CD4-positive, alpha-beta memory T cell (primary cell): ENCODE data around the gene ZDHHC14. TPM values are rescaled to one million over a fixed set of nuclear protein-coding genes. Genes with fewer than 3 reads are reported as not detected.

Source experiments
- CTCF ChIA-PET: fragments of 350-600 bp; sonication (Branson Sonifier 250); formaldehyde crosslinking; loops from one replicate; lab custom pipeline; 2021; ENCODE audit warnings: inconsistent platforms; ENCODE audit not compliant: partially characterized antibody; lab: Charles Lee
- POLR2A ChIA-PET: fragments of 350-600 bp; sonication (Branson Sonifier 250); formaldehyde crosslinking; loops from one replicate; lab custom pipeline; 2021; ENCODE audit not compliant: partially characterized antibody; lab: Charles Lee
- DNase-seq, 5 donors: peaks; one replicate each; pipeline versions ENCODE4 v3.0.0 to v3.0.0-alpha.2; 2020 to 2022; ENCODE audit warnings: mixed read lengths in 1 of 5
- H3K27ac ChIP-seq: one replicate; pipeline ENCODE4 v1.7.0; 2013; ENCODE audit warnings: low read depth, low read length
- H3K27me3 ChIP-seq: 2 replicates; pipeline ENCODE4 v1.7.0; 2013; ENCODE audit warnings: mild to moderate bottlenecking, low read length, moderate library complexity; ENCODE audit not compliant: insufficient read depth
- H3K36me3 ChIP-seq: 2 replicates; pipeline ENCODE4 v1.7.0; 2013; ENCODE audit warnings: mild to moderate bottlenecking, low read length, moderate library complexity; ENCODE audit not compliant: insufficient read depth
- H3K4me1 ChIP-seq: 2 replicates; pipeline ENCODE4 v1.7.0; 2013; ENCODE audit warnings: mild to moderate bottlenecking, low read length, moderate library complexity; ENCODE audit not compliant: insufficient read depth
- H3K4me3 ChIP-seq, 2 donors: one replicate each; pipeline ENCODE4 v1.7.0; 2013; ENCODE audit warnings: low read length in 2 of 2, mild to moderate bottlenecking in 1 of 2
- H3K9me3 ChIP-seq, 2 donors: one replicate each; pipeline ENCODE4 v1.7.0; 2013; ENCODE audit warnings: low read length in 2 of 2, control low read depth in 1 of 2; ENCODE audit not compliant: control insufficient read depth in 1 of 2
- H3K27ac Mint-ChIP-seq, 7 donors: one replicate each; pipeline ENCODE4 v1.8.0; 2020 to 2021; ENCODE audit warnings: mixed read lengths in 7 of 7, mild to moderate bottlenecking in 6 of 7, inconsistent platforms in 3 of 7, moderate library complexity in 3 of 7
- H3K27me3 Mint-ChIP-seq, 2 donors: one replicate each; pipeline ENCODE4 v1.8.0; 2020 to 2021; ENCODE audit warnings: mixed read lengths in 2 of 2
- H3K36me3 Mint-ChIP-seq, 2 donors: one replicate each; pipeline ENCODE4 v1.8.0; 2020 to 2021; ENCODE audit warnings: mixed read lengths in 2 of 2, inconsistent platforms in 1 of 2, mild to moderate bottlenecking in 1 of 2
- H3K4me1 Mint-ChIP-seq, 4 donors: one replicate each; pipeline ENCODE4 v1.8.0; 2020 to 2021; ENCODE audit warnings: mixed read lengths in 4 of 4, mild to moderate bottlenecking in 1 of 4
- H3K4me3 Mint-ChIP-seq, 8 donors: one replicate each; pipeline ENCODE4 v1.8.0; 2020 to 2021; ENCODE audit warnings: mixed read lengths in 8 of 8, mild to moderate bottlenecking in 7 of 8, moderate library complexity in 6 of 8, inconsistent platforms in 3 of 8
- H3K9me3 Mint-ChIP-seq, 8 donors: one replicate each; pipeline ENCODE4 v1.8.0; 2020 to 2021; ENCODE audit warnings: mixed read lengths in 8 of 8, mild to moderate bottlenecking in 5 of 8, inconsistent platforms in 3 of 8, moderate library complexity in 1 of 8
- intact Hi-C: fragments of 100-400 bp; cut with micrococcal nuclease; formaldehyde crosslinking; loops from one replicate; pipeline ENCODE4 v1.15.1; 2023
- polyA plus RNA-seq, 2 donors: library from polyadenylated mRNA; unstranded; fragments of 300-500 nt; fragmentation: Illumina TruSeq; gene quantifications; one replicate each; pipeline ENCODE4 v1.2.3, GENCODE V29; 2021
- total RNA-seq, 2 experiments: library from RNA; stranded (reverse); gene quantifications; one replicate each; pipeline ENCODE4 v1.2.3, GENCODE V29; 2021

The ZDHHC14 gene
- total and polyA plus RNA-seq, 4 experiments from 2014 or later: 1.5 to 1.9 (median 1.7) TPM

- no peaks in the 10 kb centered on the region for H3K9me3 Mint-ChIP-seq
- Histone ChIP-seq H3K27me3 (no peaks in the 10 kb centered on the region), H3K27ac (no peak overlapping the region), H3K9me3 (no peaks in the 10 kb centered on the region), H3K4me1 (no peaks in the 10 kb centered on the region), H3K36me3 (no peaks in the 10 kb centered on the region), H3K4me3 (no peak overlapping the region)
- no peaks in the 10 kb centered on the region for H3K36me3 Mint-ChIP-seq
- no peaks in the 10 kb centered on the region for H3K4me1 Mint-ChIP-seq
- ChIA-PET POLR2A (no interaction called here), CTCF (no interaction called here)
- intact Hi-C loops: no loop called here
- no peak for DNase-seq
- H3K4me3 Mint-ChIP-seq: no peak overlapping the region
- H3K27ac Mint-ChIP-seq: no peak overlapping the region
- no peaks in the 10 kb centered on the region for H3K27me3 Mint-ChIP-seq
These were observed 329.6 kb downstream of the ZDHHC14 start for GRCh38 chr6:157710604-157711003.

- no peaks in the 10 kb centered on the region for H3K27me3 Mint-ChIP-seq
- Histone ChIP-seq H3K36me3 (no peaks in the 10 kb centered on the region), H3K4me1 (no peaks in the 10 kb centered on the region), H3K4me3 (no peak overlapping the region), H3K9me3 (no peaks in the 10 kb centered on the region), H3K27ac (no peak overlapping the region), H3K27me3 (no peaks in the 10 kb centered on the region)
- CTCF ChIA-PET: no interaction called here
- H3K27ac Mint-ChIP-seq: no peak overlapping the region
- H3K36me3 Mint-ChIP-seq: no peaks in the 10 kb centered on the region
- H3K4me1 Mint-ChIP-seq: no peaks in the 10 kb centered on the region
- H3K4me3 Mint-ChIP-seq: no peak overlapping the region
- no peak for DNase-seq
- intact Hi-C loops: no loop called here
- POLR2A ChIA-PET: no interaction called here
- no peaks in the 10 kb centered on the region for H3K9me3 Mint-ChIP-seq
These were observed 330.1 kb downstream of the ZDHHC14 start for GRCh38 chr6:157711060-157711459.

GRCh38 chr6:157712585-157713295 lies 331.8 kb downstream of the ZDHHC14 start:
- Mint-ChIP-seq H3K4me3 (no peak overlapping the region), H3K27me3 (peaks cover 0 to 4% of the 10 kb centered on the region in 2 donors), H3K9me3 (no peaks in the 10 kb centered on the region), H3K27ac (no peak overlapping the region), H3K36me3 (no peaks in the 10 kb centered on the region), H3K4me1 (no peaks in the 10 kb centered on the region)
- H3K4me1 ChIP-seq: no peaks in the 10 kb centered on the region
- no peak overlapping the region for H3K4me3 ChIP-seq
- H3K27ac ChIP-seq: no peak overlapping the region
- H3K27me3 ChIP-seq: no peaks in the 10 kb centered on the region
- no peaks in the 10 kb centered on the region for H3K9me3 ChIP-seq
- ChIA-PET POLR2A (no interaction called here), CTCF (no interaction called here)
- H3K36me3 ChIP-seq: no peaks in the 10 kb centered on the region
- intact Hi-C loops: no loop called here
- no peak for DNase-seq

DNA sequence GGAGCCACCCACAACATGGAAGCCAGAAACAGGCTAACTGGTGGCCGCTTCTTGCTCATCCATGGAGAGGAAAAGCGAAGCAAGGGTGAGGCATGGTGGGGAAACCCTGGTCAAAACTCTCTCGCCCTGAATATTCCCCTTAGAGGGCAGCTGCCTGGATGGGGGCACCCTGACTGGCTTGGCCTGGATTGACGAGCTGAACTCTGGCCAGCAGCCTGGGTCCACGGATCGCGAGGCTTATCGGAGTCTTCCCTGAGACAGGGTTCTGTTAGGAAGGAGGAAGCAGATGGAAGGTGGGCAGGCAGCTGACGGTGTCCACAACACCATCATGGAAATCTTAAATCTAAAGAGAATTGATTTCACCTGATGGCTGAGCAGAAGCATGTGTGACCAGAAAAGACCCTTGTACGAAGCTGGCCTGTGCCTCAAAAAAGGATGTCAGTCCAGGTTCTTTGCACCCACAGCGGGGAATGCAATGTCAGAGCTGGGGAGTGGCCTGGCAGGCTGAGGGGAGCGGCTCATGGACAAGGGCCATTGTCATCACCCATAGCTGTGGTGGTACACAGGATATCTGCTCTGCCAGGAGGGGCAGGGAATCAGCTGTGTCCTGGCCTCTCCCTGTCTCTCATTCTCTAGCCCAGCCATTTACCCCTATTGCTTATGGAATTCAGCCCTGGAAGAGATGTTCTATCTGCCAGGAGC lies 332.6 kb downstream of the ZDHHC14 start:
- no peak overlapping the region for H3K4me3 Mint-ChIP-seq
- H3K4me3 ChIP-seq: no peak overlapping the region
- no peaks in the 10 kb centered on the region for H3K4me1 ChIP-seq
- no peak overlapping the region for H3K27ac ChIP-seq
- peak overlapping the region in 1 of 7 donors; percentile 35 for H3K27ac Mint-ChIP-seq
- peaks cover 0 to 4% of the 10 kb centered on the region in 2 donors for H3K27me3 Mint-ChIP-seq
- no peaks in the 10 kb centered on the region for H3K9me3 ChIP-seq
- H3K4me1 Mint-ChIP-seq: no peaks in the 10 kb centered on the region
- H3K27me3 ChIP-seq: no peaks in the 10 kb centered on the region
- H3K36me3 ChIP-seq: no peaks in the 10 kb centered on the region
- no peaks in the 10 kb centered on the region for H3K36me3 Mint-ChIP-seq
- DNase-seq: no peak
- ChIA-PET POLR2A (no interaction called here), CTCF (no interaction called here)
- no peaks in the 10 kb centered on the region for H3K9me3 Mint-ChIP-seq
- intact Hi-C loops: no loop called here

DNA sequence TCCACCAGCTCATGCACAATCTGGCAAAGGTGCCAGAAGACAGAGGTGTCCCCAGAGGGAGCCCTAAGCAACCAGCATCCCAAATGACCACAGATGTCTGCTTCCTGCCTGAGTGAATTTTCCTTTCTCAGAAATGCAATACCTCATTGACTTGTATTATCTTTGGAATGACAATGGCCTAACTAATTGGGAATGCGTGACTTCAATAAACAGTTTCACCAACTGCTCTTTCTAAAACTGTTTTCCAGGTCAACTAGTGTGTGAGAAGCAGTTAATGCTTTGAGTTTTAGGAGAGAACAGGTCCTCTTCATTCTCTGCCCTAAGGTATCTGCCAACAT lies 333.1 kb downstream of the ZDHHC14 start:
- Mint-ChIP-seq H3K9me3 (no peaks in the 10 kb centered on the region), H3K4me1 (no peaks in the 10 kb centered on the region), H3K27me3 (peaks cover 0 to 4% of the 10 kb centered on the region in 2 donors), H3K4me3 (no peak overlapping the region), H3K36me3 (no peaks in the 10 kb centered on the region), H3K27ac (no peak overlapping the region)
- Histone ChIP-seq H3K4me1 (no peaks in the 10 kb centered on the region), H3K27ac (no peak overlapping the region), H3K9me3 (no peaks in the 10 kb centered on the region), H3K4me3 (no peak overlapping the region), H3K36me3 (no peaks in the 10 kb centered on the region), H3K27me3 (no peaks in the 10 kb centered on the region)
- POLR2A ChIA-PET: no interaction called here
- intact Hi-C loops: no loop called here
- CTCF ChIA-PET: no interaction called here
- DNase-seq: no peak

DNA sequence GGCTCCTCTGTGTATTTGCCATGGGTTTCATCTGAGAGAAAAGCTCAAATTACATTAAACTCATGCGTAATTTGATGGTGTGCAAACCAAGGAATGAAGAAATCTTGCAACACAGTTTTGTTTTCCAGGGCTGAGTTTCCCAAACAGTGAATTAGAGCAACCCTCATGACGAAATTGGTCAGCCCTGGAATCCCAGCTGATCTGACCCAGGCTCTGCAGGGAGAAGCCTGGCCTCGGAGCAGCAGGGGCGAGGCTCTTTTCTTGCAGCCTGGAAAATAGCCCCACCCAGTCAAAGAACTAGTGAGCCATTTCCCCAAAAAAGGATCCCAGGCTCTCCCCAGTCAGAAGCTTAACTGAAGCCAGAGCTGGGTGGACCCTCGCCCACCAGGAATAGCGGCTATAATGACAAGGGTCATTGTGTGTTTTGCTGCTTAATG lies 334.8 kb downstream of the ZDHHC14 start:
- DNase-seq: no peak
- Mint-ChIP-seq H3K27me3 (peaks cover 0 to 7% of the 10 kb centered on the region in 2 donors), H3K36me3 (no peaks in the 10 kb centered on the region), H3K9me3 (no peaks in the 10 kb centered on the region), H3K4me3 (no peak overlapping the region), H3K27ac (no peak overlapping the region), H3K4me1 (no peaks in the 10 kb centered on the region)
- H3K36me3 ChIP-seq: no peaks in the 10 kb centered on the region
- CTCF ChIA-PET: interaction anchor here (0.6 kb wide), 1 partner anchor 158 kb away, joined by 3 read pairs; no protein-coding TSS in a partner anchor
- POLR2A ChIA-PET: no interaction called here
- H3K4me1 ChIP-seq: no peaks in the 10 kb centered on the region
- H3K27ac ChIP-seq: no peak overlapping the region
- no peaks in the 10 kb centered on the region for H3K9me3 ChIP-seq
- no peaks in the 10 kb centered on the region for H3K27me3 ChIP-seq
- intact Hi-C loops: no loop called here
- no peak overlapping the region for H3K4me3 ChIP-seq

GRCh38 chr6:157716251-157716995 lies 335.4 kb downstream of the ZDHHC14 start:
- no peaks in the 10 kb centered on the region for H3K27me3 ChIP-seq
- H3K4me1 ChIP-seq: no peaks in the 10 kb centered on the region
- no peaks in the 10 kb centered on the region for H3K36me3 ChIP-seq
- Mint-ChIP-seq H3K27ac (no peak overlapping the region), H3K9me3 (no peaks in the 10 kb centered on the region), H3K4me3 (no peak overlapping the region), H3K27me3 (peaks cover 0 to 7% of the 10 kb centered on the region in 2 donors), H3K4me1 (no peaks in the 10 kb centered on the region), H3K36me3 (no peaks in the 10 kb centered on the region)
- H3K4me3 ChIP-seq: no peak overlapping the region
- POLR2A ChIA-PET: no interaction called here
- CTCF ChIA-PET: no interaction called here
- no peak overlapping the region for H3K27ac ChIP-seq
- intact Hi-C loops: no loop called here
- DNase-seq: no peak
- no peaks in the 10 kb centered on the region for H3K9me3 ChIP-seq
